Loucy (cell line): ENCODE data around the gene FARP1.

Source experiments
- EZH2phosphoT487 ChIP-seq: fragments of 200-600 bp; IDR thresholded peaks from 2 replicates; pipeline ENCODE4 v1.6.1; 2018; ENCODE audit warnings: antibody characterized with exemption, mild to moderate bottlenecking, moderate library complexity, borderline replicate concordance
- TF ChIP-seq, protein P1 (sequence below): fragments of 200-600 bp; sonication (generic); conservative IDR thresholded peaks from 2 replicates; pipeline ENCODE4 v1.5.1; 2014; ENCODE audit warnings: mild to moderate bottlenecking, antibody characterized with exemption, low read length

GRCh38 chr13:98318263-98318878 lies 175.5 kb downstream of the FARP1 start:
- TF ChIP-seq, protein P1, sequence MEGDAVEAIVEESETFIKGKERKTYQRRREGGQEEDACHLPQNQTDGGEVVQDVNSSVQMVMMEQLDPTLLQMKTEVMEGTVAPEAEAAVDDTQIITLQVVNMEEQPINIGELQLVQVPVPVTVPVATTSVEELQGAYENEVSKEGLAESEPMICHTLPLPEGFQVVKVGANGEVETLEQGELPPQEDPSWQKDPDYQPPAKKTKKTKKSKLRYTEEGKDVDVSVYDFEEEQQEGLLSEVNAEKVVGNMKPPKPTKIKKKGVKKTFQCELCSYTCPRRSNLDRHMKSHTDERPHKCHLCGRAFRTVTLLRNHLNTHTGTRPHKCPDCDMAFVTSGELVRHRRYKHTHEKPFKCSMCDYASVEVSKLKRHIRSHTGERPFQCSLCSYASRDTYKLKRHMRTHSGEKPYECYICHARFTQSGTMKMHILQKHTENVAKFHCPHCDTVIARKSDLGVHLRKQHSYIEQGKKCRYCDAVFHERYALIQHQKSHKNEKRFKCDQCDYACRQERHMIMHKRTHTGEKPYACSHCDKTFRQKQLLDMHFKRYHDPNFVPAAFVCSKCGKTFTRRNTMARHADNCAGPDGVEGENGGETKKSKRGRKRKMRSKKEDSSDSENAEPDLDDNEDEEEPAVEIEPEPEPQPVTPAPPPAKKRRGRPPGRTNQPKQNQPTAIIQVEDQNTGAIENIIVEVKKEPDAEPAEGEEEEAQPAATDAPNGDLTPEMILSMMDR: no peak
- TF ChIP-seq EZH2phosphoT487: no peak
